Caco-2 (cell line): Measurements from ENCODE around the gene C15orf40. TPM values are rescaled to one million over a fixed set of nuclear protein-coding genes. Genes with fewer than 3 reads are reported as not detected.

Experiments
- BruUV-seq: library from RNA; stranded (reverse); fragments of 400-500 nt; replicated peaks from 2 replicates; lab custom pipeline; 2021; lab: Mats Ljungman, UMichigan
- CTCF ChIA-PET: fragments of 300-600 bp; sonication (Branson Sonifier 250); formaldehyde crosslinking; loops from one replicate; lab custom pipeline; 2022; ENCODE audit warnings: antibody characterized with exemption; lab: Charles Lee
- POLR2A ChIA-PET: fragments of 300-600 bp; sonication (Branson Sonifier 250); formaldehyde crosslinking; loops from one replicate; lab custom pipeline; 2022; ENCODE audit warnings: antibody characterized with exemption; lab: Charles Lee
- DNase-seq, 2 experiments: peaks; one replicate each; pipeline versions ENCODE4 v3.0.0 to v3.0.0-alpha.2; 2020 to 2022
- H3K27me3 ChIP-seq: replicated peaks from 2 replicates; pipeline ENCODE4 v1.6.0; 2011; ENCODE audit warnings: low read length; ENCODE audit not compliant: control insufficient read depth, insufficient read depth
- H3K36me3 ChIP-seq: 2 replicates; pipeline ENCODE4 v1.5.1; 2011; ENCODE audit warnings: low read length; ENCODE audit not compliant: control insufficient read depth, insufficient read depth
- H3K4me1 ChIP-seq: fragments of 250-450 bp; sonication (Bioruptor Pico); 2 replicates; pipeline ENCODE4 v1.5.1; 2020; ENCODE audit warnings: mild to moderate bottlenecking
- H3K4me3 ChIP-seq: 2 replicates; pipeline ENCODE4 v1.5.1; 2011; ENCODE audit warnings: low read depth, mild to moderate bottlenecking, control low read depth, low read length
- H3K9me3 ChIP-seq: fragments of 250-450 bp; sonication (Bioruptor Pico); 2 replicates; pipeline ENCODE4 v1.5.1; 2020; ENCODE audit warnings: mild to moderate bottlenecking, moderate library complexity
- H3K27ac Mint-ChIP-seq: one replicate; pipeline ENCODE4 v1.8.0; 2022; ENCODE audit warnings: mixed read lengths; ENCODE audit not compliant: unreplicated experiment
- H3K27me3 Mint-ChIP-seq: one replicate; pipeline ENCODE4 v1.8.0; 2022; ENCODE audit warnings: mixed read lengths; ENCODE audit not compliant: insufficient read depth, unreplicated experiment
- H3K36me3 Mint-ChIP-seq: one replicate; pipeline ENCODE4 v1.8.0; 2022; ENCODE audit warnings: mild to moderate bottlenecking, mixed read lengths; ENCODE audit not compliant: insufficient read depth, unreplicated experiment
- H3K4me1 Mint-ChIP-seq: one replicate; pipeline ENCODE4 v1.8.0; 2022; ENCODE audit warnings: low read depth, mixed read lengths; ENCODE audit not compliant: unreplicated experiment
- H3K4me3 Mint-ChIP-seq: one replicate; pipeline ENCODE4 v1.8.0; 2022; ENCODE audit warnings: mild to moderate bottlenecking, moderate library complexity, mixed read lengths; ENCODE audit not compliant: unreplicated experiment
- H3K9me3 Mint-ChIP-seq: one replicate; pipeline ENCODE4 v1.8.0; 2022; ENCODE audit warnings: mixed read lengths; ENCODE audit not compliant: unreplicated experiment
- CTCF ChIP-seq, 2 experiments: fragments of 200-600 bp in 1 of 2; IDR thresholded peaks; 1 replicate in 1 of 2; 2 replicates in 1 of 2; pipeline versions ENCODE4 v1.5.1 to v1.8.0; 2011 to 2022; ENCODE audit warnings: antibody characterized with exemption in 1 of 2, control low read depth in 1 of 2, inconsistent platforms in 1 of 2, low read depth in 1 of 2, low read length in 1 of 2, mild to moderate bottlenecking in 1 of 2, moderate library complexity in 1 of 2; ENCODE audit not compliant: insufficient read depth in 1 of 2, severe bottlenecking in 1 of 2, unreplicated experiment in 1 of 2
- intact Hi-C: fragments of 100-400 bp; cut with micrococcal nuclease; formaldehyde crosslinking; loops from one replicate; pipeline ENCODE4 v1.10.0; 2022; ENCODE audit not compliant: unreplicated experiment
- total RNA-seq: library from RNA; stranded (reverse); gene quantifications from 2 replicates; pipeline ENCODE4 v1.2.3, GENCODE V29; 2022

The C15orf40 gene
- total RNA-seq, 1 experiment from 2014 or later: 27.2 TPM

- Mint-ChIP-seq H3K36me3 (no peaks in the 10 kb centered on the region), H3K27me3 (no peaks in the 10 kb centered on the region), H3K9me3 (no peaks in the 10 kb centered on the region), H3K4me3 (no peak overlapping the region), H3K27ac (no peak overlapping the region), H3K4me1 (peaks cover 12% of the 10 kb centered on the region)
- no TSS peak for BruUV-seq
- Histone ChIP-seq H3K4me1 (no peaks in the 10 kb centered on the region), H3K36me3 (no peaks in the 10 kb centered on the region), H3K4me3 (no peak overlapping the region), H3K27me3 (no peaks in the 10 kb centered on the region), H3K9me3 (no peaks in the 10 kb centered on the region)
- DNase-seq: no peak
- CTCF ChIA-PET: no interaction called here
- TF ChIP-seq CTCF (IDR thresholded peaks at IDR 0.05; ENCODE audit: insufficient read depth in 1 of 2, low read depth in 1 of 2, low read length in 1 of 2, severe bottlenecking in 1 of 2, unreplicated experiment in 1 of 2): no peak
- POLR2A ChIA-PET: no interaction called here
- intact Hi-C loops: no loop called here
Observed at GRCh38 chr15:82970078-82970686, 41.3 kb downstream of the C15orf40 start.

GRCh38 chr15:82969353-82969752 lies 42.1 kb downstream of the C15orf40 start:
- no peak for TF ChIP-seq CTCF (IDR thresholded peaks at IDR 0.05; ENCODE audit: insufficient read depth in 1 of 2, low read depth in 1 of 2, low read length in 1 of 2, severe bottlenecking in 1 of 2, unreplicated experiment in 1 of 2)
- peaks cover 12% of the 10 kb centered on the region for H3K4me1 Mint-ChIP-seq
- no peaks in the 10 kb centered on the region for H3K27me3 Mint-ChIP-seq
- H3K27ac Mint-ChIP-seq: no peak overlapping the region
- no peak for DNase-seq
- no TSS peak for BruUV-seq
- Histone ChIP-seq H3K4me1 (no peaks in the 10 kb centered on the region), H3K27me3 (no peaks in the 10 kb centered on the region), H3K36me3 (no peaks in the 10 kb centered on the region), H3K9me3 (no peaks in the 10 kb centered on the region), H3K4me3 (no peak overlapping the region)
- intact Hi-C loops: no loop called here
- ChIA-PET POLR2A (no interaction called here), CTCF (no interaction called here)
- H3K36me3 Mint-ChIP-seq: no peaks in the 10 kb centered on the region
- H3K4me3 Mint-ChIP-seq: no peak overlapping the region
- H3K9me3 Mint-ChIP-seq: no peaks in the 10 kb centered on the region

GRCh38 chr15:82968066-82968465 lies 43.4 kb downstream of the C15orf40 start:
- intact Hi-C loops: no loop called here
- POLR2A ChIA-PET: no interaction called here
- Histone ChIP-seq H3K9me3 (no peaks in the 10 kb centered on the region), H3K27me3 (no peaks in the 10 kb centered on the region), H3K36me3 (no peaks in the 10 kb centered on the region), H3K4me1 (no peaks in the 10 kb centered on the region), H3K4me3 (no peak overlapping the region)
- Mint-ChIP-seq H3K27me3 (no peaks in the 10 kb centered on the region), H3K9me3 (no peaks in the 10 kb centered on the region), H3K27ac (no peak overlapping the region), H3K4me3 (no peak overlapping the region), H3K4me1 (peaks cover 12% of the 10 kb centered on the region), H3K36me3 (no peaks in the 10 kb centered on the region)
- no peak for DNase-seq
- BruUV-seq: no TSS peak
- CTCF ChIA-PET: no interaction called here
- no peak for TF ChIP-seq CTCF (IDR thresholded peaks at IDR 0.05; ENCODE audit: insufficient read depth in 1 of 2, low read depth in 1 of 2, low read length in 1 of 2, severe bottlenecking in 1 of 2, unreplicated experiment in 1 of 2)
